Choroid plexus epithelial cell (primary cell): ENCODE results near the gene RSPH9.
"Not testable (repeated sequence)": the region's sequence is repeated elsewhere in the genome, so short reads cannot be mapped to it uniquely, and the experiment has no call there.

Experiments
- DNase-seq: peaks from one replicate; pipeline ENCODE4 v3.0.0-alpha.2; 2010; ENCODE audit warnings: low read depth
- H3K4me3 ChIP-seq: 2 replicates; pipeline ENCODE4 v1.5.1; 2011; ENCODE audit warnings: low read depth, mild to moderate bottlenecking, control low read depth, low read length, moderate library complexity
- CTCF ChIP-seq: conservative IDR thresholded peaks from 2 replicates; pipeline ENCODE4 v1.5.1; 2011; ENCODE audit warnings: low read depth, mild to moderate bottlenecking, control low read depth, inconsistent platforms, low read length, moderate library complexity

RSPH9 gene

GRCh38 chr6:43629505-43630300, 15.1 kb upstream of the RSPH9 start:
- DNase-seq: peak; percentile 99
- H3K4me3 ChIP-seq: peak overlapping the region; percentile 93
- no peak for TF ChIP-seq CTCF

GRCh38 chr6:43630980-43631619, 13.7 kb upstream of the RSPH9 start:
- DNase-seq: no peak
- no peak for TF ChIP-seq CTCF
- no peak overlapping the region for H3K4me3 ChIP-seq

GRCh38 chr6:43633002-43633401, 11.8 kb upstream of the RSPH9 start:
- not testable (repeated sequence) for H3K4me3 ChIP-seq, DNase-seq

GRCh38 chr6:43634702-43635303, 10.0 kb upstream of the RSPH9 start:
- TF ChIP-seq CTCF: no peak
- no peak overlapping the region for H3K4me3 ChIP-seq
- DNase-seq: no peak

- TF ChIP-seq CTCF: no peak
- peak; percentile 69 for DNase-seq
- H3K4me3 ChIP-seq: peak within 1 kb of the TSS; percentile 89
These were observed 9.2 kb upstream of the RSPH9 start, which contains the start of gene MAD2L1BP for GRCh38 chr6:43635387-43636307. TSS of gene MAD2L1BP (plus strand) at chr6:43635840. CDS start at chr6:43635876, 36 bp downstream.

- H3K4me3 ChIP-seq: peak overlapping the region; percentile 89
- TF ChIP-seq CTCF: no peak
- peak; percentile 39 for DNase-seq
These were observed 8.6 kb upstream of the RSPH9 start for GRCh38 chr6:43636308-43636659.
